Inflammatory macrophage treated with lipopolysaccharide for 4 hours (primary cell): Measurements from ENCODE around the gene ATRIP.

Experiments
- DNase-seq: peaks from one replicate; pipeline ENCODE4 v3.0.0-alpha.2; 2020

Gene ATRIP

GRCh38 chr3:48410205-48411040 is 36.1 kb upstream of the ATRIP start:
- no peak for DNase-seq

- no peak for DNase-seq
These were observed 35.4 kb upstream of the ATRIP start for GRCh38 chr3:48411041-48411588.

DNA sequence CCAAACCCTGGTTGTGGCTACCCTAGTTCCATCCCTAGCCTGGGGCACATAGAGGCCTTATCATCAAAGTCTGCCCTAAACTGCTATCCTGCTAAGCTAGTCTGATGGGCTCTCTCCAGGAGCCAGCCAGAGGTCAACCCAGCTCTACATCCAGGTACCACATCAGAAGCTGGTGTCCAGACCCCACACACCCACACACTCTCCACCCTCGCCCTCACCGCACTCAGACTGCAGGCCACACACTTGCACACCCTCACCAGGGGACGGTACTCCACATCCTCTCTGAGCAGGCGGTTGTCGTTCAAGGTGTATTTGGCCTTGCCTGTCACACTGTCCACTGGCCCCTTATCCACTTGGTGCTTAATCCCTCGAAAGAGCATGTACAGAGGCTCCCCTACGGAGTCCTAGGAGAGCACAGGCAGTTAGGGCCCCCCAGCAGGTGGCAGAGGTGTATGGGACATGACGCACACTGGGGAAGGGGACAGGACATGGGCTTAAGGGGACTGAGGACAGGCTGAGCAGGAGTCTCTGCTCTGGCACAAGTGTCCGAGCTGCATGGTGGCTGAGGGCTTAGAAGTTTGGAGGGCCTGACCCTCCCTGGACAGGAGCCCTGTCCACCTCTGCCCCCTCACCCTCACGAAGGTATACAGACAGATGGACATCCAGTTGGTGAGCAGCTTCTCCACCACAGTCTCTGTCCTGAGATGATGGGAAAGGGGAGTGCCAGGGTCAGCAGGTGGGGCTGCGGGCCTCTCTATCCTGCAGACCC is 34.7 kb upstream of the ATRIP start:
- no peak for DNase-seq

- DNase-seq, result no peak
These were observed 34.0 kb upstream of the ATRIP start for GRCh38 chr3:48412375-48413001.

GRCh38 chr3:48413086-48413485 is 33.5 kb upstream of the ATRIP start:
- no peak for DNase-seq

- no peak for DNase-seq
These were observed 32.9 kb upstream of the ATRIP start for GRCh38 chr3:48413611-48414010.

DNA sequence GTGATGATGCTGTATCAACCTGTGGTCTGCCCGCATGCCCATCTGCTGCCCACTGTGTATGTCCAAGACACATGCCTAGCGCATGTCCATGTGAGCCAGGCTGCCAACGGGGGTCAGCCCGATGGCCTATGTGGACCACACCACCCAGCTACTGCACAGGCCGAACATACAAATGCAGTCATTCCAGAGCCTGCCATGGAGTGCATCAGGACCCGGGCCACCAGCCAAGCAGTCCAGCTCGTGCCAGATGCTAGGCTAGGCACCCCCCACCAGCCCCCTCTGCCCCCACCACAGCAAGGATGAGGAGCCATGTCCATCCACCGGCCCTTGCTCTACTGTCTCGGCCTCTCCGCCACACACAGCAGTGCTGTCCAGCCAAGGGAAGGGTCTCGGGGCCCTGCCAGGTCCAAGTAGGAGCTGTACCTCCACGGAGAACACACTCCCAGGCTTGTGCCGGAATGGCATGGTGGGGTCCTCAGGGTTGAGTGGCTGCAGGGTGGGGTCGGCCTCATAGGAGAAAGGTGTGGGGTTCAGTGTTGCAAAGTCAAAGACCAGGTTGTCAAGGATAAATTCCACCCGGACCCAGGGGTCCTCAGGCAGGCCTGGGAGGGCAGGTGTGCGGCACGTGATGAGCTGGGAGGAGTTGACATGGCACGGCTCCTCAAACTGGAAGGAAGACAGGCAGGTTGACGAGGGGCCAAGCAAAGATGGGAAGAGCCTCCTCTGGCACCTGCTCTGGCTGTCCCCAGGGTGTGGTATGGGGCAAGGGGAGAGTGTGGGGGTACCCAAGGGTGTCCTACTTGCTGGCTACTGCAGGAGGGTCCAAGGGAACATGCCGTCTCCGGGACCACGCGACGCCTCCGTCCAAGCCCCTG is 31.9 kb upstream of the ATRIP start:
- DNase-seq, result no peak

DNA sequence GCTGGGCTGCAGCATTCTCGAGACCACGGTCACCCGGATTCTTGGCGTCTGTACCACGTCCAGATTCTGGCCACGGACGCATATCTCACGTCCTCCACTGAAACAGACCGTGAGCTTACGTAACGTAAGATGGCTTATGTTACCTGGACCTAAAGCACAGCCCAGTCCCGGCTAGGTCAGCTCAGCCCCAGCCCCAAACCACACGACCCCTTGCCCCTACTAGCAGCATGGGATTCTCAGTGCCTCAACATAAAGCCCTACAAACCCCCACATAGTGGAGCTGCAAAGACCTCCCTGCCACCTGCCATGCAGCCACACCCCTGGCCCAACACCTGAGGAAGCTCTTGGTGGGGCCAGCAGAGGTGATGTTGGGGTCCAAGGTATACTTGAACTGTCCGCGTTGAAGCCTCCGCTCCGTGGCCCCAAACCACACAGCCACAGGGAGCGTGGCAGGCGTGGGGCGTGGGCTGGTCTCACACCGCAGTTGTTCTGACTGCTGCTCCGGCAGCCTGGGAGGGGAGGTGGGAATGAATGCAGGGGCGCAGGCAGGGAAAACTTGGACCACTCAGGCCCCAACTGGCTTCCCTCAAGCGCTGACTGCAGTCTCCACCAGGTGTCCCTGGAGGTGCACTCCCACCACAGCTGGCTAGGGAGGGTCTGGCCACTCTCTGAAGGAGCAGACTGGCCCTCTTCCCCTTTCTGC is 31.1 kb upstream of the ATRIP start:
- no peak for DNase-seq

- DNase-seq, result no peak
These were observed 30.4 kb upstream of the ATRIP start for GRCh38 chr3:48416091-48416505.

- no peak for DNase-seq
These were observed 30.0 kb upstream of the ATRIP start for GRCh38 chr3:48416546-48416945.

GRCh38 chr3:48417529-48418108 is 28.9 kb upstream of the ATRIP start:
- DNase-seq, result no peak

- no peak for DNase-seq
These were observed 28.4 kb upstream of the ATRIP start for GRCh38 chr3:48418140-48418539.

- DNase-seq, result no peak
These were observed 27.9 kb upstream of the ATRIP start for GRCh38 chr3:48418651-48419050.

DNA sequence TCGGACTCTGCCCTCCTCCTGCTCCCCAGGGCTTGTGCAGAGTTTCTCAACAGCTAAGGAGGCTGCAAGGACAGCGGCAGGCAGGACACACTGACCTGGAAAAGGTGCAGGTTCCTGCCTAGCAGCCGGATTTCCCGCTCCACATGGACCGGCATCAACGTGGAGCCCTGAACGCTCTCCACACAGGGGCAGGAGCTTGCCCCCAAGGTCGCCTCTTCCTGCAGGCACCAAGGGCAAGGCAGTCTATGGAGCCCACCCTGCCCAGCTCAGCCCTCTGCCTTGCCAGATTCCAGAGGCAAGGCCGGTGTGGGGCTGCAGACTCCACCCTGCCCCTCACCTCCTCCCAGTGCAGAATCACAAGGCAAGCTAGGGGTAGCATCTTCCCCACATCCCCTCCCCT is 27.4 kb upstream of the ATRIP start:
- DNase-seq, result no peak

DNA sequence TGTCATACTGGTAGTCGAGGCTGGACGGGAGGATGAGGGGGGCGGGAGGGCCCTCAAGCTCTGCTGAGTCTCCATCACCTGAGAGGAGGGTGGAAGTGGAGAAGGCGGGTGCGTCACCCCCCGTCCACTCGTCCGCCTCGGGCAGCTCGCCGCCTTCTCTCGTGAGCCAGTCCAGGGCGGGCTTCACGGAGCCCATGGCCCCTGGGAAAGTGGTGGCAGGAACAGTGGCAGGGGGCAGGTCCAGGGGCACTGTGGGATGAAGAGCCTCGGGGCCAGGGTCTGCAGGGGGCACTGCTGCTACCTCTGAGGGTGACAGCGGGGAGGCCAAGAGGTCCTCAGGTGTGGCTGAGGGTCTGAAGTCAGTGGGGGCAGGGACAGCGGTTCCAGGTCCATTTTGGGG is 26.9 kb upstream of the ATRIP start:
- DNase-seq, result no peak

- DNase-seq, result no peak
These were observed 26.0 kb upstream of the ATRIP start for GRCh38 chr3:48420561-48420960.

DNA sequence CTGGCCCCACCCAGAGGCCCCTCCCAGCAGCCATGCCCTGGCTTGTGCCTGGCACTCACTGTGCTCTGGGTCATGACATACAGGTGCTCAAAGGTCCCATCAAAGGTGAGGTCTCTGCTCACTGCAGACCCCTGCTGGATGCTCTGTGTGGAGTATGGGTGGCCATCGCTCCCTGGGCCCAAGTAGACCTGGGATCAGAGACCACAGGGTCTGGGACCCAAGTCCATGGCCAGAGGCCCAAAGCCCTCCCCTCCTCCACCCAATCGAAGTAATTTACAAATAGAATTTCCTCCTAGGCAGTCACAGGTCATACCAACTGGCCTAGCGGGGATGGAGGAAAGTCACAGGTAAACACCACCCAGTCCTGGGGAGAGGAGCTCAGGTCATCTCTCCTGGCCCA is 24.3 kb upstream of the ATRIP start:
- DNase-seq, result no peak

GRCh38 chr3:48422681-48423080 is 23.9 kb upstream of the ATRIP start:
- no peak for DNase-seq

- DNase-seq, result no peak
These were observed 23.2 kb upstream of the ATRIP start for GRCh38 chr3:48423241-48423882.

DNA sequence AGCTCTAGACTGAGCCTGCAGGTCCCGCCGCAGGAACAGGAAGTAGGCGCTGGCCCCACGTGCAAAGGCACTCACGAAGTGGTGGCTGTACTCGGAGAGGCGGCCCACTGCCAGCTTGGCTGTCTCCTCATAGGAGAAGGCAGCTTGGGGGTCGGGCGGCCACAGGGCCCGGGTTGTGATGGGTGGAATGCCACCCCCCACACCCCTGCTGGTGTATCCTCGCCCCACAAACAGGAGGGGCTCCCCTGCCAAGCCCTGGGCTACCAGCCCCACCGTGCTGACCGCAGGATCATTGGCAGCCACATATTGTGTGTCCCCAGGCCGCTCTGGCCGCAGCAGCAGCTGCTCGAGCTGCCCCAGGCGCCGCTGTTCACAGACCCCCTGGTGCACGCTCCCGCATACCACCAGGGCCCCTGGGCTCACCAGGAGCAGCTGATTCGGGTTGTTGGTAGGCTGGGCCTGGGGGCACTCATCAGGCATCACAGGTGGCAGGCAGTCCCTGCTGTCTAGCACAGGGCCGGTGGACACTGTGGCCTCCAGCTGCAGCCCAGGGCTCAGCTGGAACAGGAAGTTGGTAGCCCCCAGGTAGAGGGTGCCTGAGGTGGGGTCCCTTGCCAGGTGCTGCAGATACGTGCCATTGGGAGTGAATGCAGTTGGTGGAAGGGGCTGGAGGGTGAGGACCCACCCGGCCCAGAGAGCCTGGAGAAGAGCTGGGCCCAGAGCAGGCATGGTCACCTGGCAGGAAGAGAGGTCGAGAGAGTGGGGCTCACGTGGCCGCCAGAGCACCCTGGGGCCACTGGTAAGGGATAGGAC is 22.4 kb upstream of the ATRIP start:
- DNase-seq, result no peak
